Astrocyte (in vitro differentiated cells and primary cell): ENCODE data around the gene SHISA8.

ENCODE experiments used
- EZH2 ChIP-seq: IDR thresholded peaks from 2 replicates; pipeline ENCODE4 v1.6.1; 2012; ENCODE audit warnings: mild to moderate bottlenecking, low read length, inconsistent platforms; ENCODE audit not compliant: insufficient read depth
- TF ChIP-seq, protein P1 (sequence below): IDR thresholded peaks from 2 replicates; pipeline ENCODE4 v1.5.1; 2011; ENCODE audit warnings: low read depth, mild to moderate bottlenecking, inconsistent platforms, low read length, moderate library complexity; ENCODE audit not compliant: insufficient read depth

DNA sequence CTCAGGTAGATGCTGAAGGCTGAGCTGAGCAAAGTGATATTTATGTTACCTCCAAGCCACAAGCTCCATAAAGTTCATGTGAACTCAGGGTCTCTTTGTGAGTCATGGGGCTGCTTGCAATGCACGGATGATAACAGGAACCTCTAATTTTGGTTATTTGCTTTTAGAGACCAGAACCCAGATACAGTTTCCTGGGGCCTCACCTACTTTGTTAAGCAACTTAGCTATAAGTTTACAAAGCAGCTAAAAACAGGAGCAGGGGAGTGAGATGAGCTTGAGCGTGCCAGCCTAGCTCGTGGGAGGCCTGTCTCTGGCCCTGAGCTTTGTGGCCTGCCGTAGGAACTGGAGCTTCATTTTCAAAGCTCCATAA is 52.7 kb downstream of the SHISA8 start:
- TF ChIP-seq, protein P1, sequence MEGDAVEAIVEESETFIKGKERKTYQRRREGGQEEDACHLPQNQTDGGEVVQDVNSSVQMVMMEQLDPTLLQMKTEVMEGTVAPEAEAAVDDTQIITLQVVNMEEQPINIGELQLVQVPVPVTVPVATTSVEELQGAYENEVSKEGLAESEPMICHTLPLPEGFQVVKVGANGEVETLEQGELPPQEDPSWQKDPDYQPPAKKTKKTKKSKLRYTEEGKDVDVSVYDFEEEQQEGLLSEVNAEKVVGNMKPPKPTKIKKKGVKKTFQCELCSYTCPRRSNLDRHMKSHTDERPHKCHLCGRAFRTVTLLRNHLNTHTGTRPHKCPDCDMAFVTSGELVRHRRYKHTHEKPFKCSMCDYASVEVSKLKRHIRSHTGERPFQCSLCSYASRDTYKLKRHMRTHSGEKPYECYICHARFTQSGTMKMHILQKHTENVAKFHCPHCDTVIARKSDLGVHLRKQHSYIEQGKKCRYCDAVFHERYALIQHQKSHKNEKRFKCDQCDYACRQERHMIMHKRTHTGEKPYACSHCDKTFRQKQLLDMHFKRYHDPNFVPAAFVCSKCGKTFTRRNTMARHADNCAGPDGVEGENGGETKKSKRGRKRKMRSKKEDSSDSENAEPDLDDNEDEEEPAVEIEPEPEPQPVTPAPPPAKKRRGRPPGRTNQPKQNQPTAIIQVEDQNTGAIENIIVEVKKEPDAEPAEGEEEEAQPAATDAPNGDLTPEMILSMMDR = no peak
- TF ChIP-seq EZH2 = no peak
